ENCODE results near the gene LMO1.

DNA sequence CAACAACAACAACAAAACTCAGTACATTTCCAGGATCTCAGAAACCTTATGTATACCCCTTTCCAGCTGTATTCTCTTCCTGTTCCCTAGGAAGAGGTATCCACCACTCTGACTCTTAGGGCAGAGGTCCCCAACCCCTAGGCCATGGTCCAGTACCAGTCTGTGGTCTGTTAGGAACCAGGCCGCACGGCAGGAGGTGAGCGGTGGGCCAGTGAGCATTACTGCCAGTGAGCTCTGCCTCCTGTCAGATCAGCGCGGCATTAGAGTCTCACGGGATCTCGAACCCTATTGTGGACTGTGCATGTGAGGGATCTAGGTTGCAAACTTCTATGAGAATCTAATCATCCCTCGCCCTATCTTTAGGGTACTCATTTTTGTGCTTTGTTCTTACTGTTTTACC, 43.9 kb upstream of the LMO1 start:
- no peak for TF ChIP-seq POLR2A (IDR thresholded peaks at IDR 0.05)
- TF ChIP-seq, protein P1, sequence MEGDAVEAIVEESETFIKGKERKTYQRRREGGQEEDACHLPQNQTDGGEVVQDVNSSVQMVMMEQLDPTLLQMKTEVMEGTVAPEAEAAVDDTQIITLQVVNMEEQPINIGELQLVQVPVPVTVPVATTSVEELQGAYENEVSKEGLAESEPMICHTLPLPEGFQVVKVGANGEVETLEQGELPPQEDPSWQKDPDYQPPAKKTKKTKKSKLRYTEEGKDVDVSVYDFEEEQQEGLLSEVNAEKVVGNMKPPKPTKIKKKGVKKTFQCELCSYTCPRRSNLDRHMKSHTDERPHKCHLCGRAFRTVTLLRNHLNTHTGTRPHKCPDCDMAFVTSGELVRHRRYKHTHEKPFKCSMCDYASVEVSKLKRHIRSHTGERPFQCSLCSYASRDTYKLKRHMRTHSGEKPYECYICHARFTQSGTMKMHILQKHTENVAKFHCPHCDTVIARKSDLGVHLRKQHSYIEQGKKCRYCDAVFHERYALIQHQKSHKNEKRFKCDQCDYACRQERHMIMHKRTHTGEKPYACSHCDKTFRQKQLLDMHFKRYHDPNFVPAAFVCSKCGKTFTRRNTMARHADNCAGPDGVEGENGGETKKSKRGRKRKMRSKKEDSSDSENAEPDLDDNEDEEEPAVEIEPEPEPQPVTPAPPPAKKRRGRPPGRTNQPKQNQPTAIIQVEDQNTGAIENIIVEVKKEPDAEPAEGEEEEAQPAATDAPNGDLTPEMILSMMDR (IDR thresholded peaks at IDR 0.05), result no peak
- no peak for TF ChIP-seq POLR2AphosphoS5 (IDR thresholded peaks at IDR 0.05)
- no peak for TF ChIP-seq EP300 (IDR thresholded peaks at IDR 0.05)

All from suprapubic skin (tissue), 4 donors.